GM19240 (cell line): ENCODE results near the gene SBSN.
"Not testable (repeated sequence)": the region's sequence is repeated elsewhere in the genome, so short reads cannot be mapped to it uniquely, and the experiment has no call there.

Experiments
- DNase-seq: peaks from one replicate; pipeline ENCODE4 v3.0.0; 2011; ENCODE audit warnings: low spot score; ENCODE audit not compliant: insufficient read length

SBSN gene

DNA sequence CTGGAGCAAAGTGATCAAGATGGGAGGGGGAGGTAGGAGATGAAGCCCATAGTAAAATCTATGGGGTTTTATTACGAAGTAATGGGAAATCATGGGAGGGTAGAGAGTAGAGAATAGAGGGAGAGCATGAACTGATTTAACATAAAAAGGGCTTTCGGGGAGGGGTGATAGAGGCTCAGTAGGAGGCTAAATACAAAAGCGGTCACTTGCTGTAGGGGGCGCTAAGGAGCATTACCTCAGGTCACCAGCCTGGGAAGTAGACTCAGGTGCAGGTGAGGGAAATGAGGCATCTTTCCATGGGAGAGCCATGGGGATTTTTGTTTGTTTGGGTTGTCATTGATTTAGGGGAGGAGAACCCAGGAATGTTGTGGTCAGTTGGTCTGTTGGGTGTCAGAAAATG lies 52.0 kb downstream of the SBSN start:
- no peak for DNase-seq

DNA sequence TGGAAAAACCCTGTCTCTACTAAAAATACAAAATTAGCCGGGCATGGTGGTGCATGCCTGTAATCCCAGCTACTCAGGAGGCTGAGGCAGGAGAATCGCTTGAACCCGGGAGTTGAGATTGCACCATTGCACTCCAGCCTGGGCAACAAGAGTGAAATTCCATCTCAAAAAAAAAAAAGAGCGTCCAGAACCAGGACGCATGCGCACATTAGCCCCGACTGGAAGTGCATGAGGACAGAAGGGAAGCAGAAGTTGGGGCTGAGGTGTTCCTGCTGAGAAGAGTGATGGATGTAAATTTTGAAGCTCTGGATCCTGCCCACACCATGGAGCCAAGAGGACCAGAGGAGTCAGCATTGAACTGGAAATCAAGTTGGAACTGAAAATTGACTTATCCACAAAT lies 53.5 kb downstream of the SBSN start:
- not testable (repeated sequence) for DNase-seq

DNA sequence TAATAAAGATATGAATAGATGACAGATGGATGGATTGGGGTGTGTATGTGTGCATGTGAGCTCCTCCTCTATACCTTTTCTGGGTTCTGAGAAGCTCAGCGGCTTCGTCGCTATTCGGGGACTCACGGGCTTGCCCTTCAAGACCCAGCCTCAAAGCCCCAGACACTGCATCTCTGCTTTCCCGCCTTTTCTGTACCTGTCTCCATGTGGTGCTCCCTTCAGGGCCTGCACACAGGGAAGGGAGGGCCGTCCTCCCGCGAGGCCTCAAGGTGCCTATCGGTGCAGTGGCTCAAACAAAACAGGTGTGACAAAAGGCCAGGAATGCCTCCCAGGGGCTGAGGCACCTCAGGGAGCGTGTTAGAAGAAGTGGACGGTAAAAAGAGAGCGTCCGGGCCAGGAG lies 54.0 kb downstream of the SBSN start:
- DNase-seq = no peak
